ENCODE measurements around the gene MYH11.
"Not testable (repeated sequence)": the region's sequence is repeated elsewhere in the genome, so short reads cannot be mapped to it uniquely, and the experiment has no call there.

The MYH11 gene

DNA sequence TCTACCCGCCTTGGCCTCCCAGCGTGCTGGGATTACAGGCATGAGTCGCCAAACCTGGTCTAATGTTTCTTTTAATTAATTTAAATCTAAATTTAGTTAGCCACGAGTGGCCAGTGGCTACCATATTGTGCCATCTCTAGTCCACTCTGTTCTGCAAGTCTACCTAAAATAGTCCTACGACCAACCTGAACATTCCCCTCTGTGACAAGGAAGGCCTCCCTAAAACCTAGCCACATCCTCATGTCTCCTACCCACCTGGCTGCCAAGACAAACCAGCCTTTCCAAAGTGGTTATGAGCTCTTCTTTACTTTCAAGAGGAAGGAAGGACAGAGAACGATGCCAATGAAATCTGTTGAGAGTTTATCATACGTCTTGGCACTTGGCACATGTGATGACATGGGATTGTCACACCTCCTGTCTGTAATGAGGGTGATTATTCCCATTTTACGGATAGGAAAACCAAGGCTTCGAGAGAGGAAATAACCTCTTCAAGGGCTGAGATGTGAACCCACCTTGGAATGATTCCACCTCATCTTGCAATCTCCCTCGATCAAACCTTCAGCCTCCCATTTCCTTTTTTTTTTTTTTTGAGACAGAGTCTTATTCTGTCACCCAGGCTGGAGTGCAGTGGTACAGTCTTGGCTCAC is 19.7 kb downstream of the MYH11 start:
- DNase-seq: no peak

DNA sequence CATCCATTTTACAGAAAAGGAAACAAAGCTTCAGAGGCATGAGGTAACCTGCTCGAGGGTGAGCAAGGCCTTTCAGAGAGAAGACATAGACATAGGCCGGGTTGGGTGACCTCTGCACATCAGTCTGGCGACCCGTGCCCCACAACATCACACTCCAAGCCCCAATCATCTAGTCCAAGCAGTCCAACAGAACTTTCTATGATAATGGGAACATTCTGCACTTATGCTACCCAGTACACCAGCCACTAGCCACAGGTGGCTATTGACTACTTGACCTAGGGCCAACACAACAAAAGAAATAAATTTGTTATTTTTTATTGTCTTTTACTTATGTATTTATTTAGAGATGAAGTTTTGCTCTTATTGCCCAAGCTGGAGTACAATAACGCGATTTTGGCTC is 20.8 kb downstream of the MYH11 start:
- DNase-seq: no peak

DNA sequence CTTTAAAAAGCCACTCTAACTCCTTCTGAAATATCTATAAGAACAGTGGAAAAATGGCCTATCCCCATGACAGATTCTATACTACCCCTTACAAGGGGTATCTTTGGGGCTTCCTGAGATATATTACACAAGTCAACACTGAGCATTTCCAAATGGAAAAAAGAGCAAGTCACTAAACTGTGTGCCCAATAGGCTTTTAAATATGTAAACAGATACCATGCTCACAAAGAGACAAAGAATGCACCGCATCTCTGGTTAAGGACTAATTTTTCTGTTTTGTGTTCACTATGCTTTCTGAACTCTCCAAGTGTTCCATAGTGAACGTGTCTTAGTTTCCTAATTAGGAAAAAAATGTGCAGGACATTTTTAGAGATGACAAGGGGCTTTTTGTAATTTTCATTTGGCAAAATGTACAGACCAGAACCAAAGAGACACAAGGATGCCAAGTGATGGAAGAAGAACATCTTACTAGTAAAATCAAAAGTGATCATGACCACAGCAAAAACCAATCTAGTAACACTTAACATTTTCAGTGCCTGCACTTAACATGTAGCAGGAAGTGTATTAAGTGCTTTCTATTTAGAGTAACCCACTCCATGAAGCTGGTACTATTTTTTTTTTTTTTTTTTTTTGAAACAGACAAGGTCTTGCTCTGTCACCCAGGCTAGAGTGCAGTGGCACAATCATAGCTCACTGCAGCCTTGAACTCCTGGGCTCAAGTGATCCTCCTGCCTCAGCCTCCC is 21.5 kb downstream of the MYH11 start:
- DNase-seq: no peak

DNA sequence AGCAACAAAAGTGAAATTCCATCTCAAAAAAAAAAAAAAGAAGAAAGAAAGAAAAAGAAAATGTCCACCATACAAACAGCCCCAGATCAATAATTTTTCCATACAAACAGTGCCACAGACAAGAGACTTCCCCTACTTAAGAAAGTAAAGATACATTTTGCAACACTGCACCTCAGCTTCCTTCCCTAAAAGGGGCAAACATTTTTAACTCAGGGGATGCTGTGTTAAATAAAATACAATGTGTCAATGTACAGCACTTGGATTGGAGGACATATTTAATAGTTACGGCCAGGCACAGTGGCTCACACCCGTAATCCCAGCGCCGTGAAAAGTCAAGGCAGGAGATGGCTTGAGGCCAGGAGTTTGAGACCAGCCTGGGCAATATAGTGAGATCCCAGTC is 22.3 kb downstream of the MYH11 start:
- no peak for DNase-seq

DNA sequence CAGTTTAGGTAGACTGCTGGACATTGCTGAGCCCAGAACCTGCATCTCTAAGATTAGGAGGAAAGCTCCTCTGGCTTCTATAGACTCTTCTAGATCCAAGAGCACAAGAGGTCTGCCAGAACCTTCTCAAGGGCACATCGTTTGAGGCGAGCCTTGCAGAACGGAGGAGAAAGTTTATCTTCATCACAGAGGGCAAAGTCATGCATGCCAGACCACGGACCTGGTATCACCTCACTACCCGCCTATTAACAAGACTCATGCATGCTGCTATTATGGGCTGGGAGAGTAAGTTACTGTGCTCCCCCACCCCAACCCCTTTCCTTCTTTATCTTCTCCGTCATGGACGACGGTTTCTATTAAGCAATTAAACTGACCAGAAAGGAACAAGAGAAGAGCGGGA is 23.3 kb downstream of the MYH11 start:
- no peak for DNase-seq

DNA sequence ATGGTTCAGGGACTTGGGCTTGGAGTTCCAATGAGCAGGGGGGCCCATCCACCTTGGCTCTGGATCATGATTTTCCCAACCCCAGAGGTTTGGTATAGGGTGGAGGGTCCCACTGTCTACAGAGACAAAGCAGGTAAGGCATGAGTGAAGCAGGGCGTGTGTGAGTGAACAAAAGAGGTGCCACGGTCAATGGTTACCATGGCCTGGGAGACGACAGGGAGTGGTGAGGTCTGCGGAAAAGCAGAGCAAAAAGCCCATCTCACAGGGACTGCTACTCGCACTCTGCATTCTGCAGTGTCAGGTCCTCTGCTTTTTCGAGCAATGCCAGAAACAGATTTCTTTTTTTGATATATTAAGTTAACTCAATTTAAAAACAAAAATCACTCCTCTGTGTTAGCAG is 24.6 kb downstream of the MYH11 start:
- DNase-seq: no peak

DNA sequence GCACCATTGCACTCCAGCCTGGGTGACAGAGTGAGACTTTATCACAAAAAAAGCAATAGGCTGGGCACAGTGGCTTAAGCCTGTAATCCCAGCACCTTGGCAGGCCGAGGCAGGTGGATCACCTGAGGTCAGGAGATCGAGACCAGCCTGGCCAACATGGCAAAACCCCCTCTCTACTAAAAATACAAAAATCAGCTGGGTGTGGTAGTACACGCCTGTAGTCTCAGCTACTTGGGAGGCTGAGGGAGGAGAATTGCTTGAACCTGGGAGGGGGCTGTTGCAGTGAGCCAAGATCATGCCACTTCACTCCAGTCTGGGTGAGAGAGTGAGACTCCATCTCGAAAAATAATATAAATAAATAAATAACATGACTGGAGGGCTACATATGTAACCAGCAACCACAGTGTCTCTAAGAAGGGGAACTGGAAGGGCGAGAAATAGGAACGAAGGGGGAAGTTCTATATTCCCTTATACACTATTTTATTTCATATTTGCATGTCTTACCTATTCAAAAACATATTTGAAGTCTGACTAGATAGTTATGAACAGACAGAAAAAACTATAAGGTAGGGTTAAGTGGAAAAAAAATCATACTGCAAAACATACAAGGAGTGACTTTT is 25.9 kb downstream of the MYH11 start:
- no peak for DNase-seq

DNA sequence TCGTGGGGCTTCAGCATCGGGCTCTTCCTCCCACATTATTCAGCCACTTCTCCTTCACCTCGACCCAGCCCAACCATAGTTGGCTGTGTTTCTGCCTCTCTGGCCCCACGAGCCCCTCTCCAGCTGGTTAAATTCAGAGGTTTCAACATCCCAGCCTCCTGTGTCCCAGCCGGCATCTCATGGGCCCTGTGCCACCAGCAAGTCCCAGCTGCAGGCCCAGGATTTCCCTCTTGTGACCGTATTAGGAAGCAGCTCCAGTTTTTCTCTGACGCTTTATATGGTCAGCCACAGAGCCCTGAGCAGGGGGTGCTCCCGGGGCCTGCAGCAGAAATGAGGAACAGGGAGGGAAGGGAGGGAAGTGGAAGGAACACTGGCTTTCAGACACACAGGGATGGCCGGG is 27.4 kb downstream of the MYH11 start:
- DNase-seq: no peak

DNA sequence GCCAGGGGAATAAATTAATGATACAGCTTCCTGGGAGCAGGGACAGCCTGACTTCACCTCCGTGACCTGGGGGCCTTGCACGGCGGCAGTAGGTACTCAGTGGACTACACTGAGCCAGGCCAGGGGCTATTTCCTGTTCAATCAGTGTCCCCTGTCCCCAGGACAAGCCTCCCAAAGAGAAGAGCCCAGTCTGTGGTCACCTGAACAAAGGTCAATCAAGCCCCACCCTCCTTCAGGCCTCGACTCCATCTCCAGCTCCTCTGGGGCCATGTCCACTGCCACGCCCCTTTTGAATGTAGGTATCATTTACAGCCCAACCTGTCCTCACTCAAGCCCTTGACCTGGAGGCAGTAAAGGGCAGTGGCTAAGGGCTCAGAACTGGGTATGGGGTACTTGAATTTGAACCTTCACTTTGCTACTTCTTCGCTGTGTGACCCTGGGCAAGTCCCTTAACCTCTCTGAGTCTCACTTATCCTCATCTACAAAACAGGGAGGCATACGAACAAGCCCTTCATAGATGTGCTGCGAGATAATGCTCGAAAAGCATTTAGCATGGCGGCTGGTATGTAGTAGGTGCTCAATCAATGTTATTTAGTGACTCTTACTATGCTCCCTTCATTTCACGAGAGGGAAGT is 29.0 kb downstream of the MYH11 start:
- DNase-seq: no peak

DNA sequence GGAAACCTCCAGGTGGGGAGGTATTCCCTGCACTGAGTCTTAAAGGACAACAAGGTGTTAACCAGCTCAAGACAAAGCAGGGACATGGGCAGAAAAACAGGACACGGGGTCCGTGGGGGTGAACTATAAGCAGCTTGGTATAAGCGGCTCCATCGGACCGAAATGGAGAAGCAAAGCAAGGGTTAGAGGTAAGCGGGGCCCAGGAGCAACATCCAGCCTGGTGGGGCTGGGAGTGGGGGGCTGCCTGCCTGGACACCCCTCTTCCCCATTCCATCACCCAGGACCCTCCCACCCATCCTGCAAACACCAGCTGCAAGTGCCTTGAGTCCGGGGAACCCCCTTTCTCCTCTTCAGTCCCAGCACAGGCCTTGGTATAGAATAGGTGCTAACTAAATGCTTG is 29.5 kb downstream of the MYH11 start:
- no peak for DNase-seq

DNA sequence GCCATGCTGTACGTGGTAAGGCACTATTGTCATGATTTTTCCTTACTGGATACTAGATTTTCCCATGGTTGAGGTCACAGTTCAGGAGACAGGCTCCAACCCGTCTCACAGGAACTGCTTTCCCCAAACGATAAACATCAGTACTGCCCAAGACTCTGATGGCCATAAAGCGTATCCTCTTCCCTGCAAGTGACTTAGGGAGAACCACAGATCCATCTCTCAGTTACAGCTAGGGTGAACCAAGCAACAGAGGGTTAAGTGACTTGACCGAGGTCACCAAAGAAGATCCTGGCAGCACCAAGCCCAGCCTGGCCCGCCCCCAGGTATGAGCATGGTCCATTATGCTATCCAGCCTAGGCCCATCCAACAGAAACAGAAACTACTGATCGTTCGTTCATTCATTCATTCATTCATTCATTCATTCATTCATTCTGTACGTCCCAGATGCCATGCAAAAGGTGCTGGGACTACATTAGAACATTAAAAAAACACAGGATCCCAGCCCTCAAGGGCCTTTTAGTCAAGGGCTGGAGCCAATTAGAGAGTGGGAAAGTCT is 31.0 kb downstream of the MYH11 start:
- DNase-seq: no peak

DNA sequence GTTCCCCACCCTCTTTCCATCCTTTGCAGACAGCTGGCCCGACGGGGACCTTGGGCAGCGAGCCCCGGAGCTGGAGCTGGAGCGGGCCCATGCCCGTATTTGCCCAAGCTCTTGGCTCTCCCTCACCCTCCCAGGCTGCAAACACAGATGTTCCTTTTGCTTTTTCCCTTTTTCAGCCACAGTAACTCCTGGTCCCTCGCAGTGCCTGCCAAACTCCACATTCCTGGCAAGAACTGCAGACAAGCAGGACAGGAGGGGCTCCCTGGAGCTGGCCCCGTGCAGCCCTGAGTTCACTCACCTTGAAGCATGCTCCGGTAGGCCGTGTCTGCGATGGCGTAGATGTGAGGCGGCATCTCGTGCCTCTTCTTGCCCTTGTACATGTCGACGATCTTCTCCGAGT is 33.9 kb downstream of the MYH11 start:
- no peak for DNase-seq

DNA sequence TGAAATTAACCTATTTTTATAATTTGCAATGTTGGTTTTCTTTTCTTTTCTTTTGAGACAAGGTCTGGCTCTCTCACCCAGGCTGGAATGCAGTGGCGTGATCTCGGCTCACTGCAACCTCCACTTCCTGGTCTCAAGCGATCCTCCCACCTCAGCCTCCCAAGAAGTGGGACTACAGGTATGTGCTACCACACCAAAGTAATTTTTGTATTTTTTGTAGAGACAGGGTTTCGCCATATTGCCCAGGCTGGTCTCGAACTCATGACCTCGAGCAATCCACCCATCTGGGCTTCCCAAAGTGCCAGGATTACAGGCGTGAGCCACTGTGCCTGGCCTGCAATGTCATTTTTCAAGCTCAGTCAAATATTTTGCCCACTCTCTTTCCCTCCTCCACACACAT is 36.0 kb downstream of the MYH11 start:
- no peak for DNase-seq

DNA sequence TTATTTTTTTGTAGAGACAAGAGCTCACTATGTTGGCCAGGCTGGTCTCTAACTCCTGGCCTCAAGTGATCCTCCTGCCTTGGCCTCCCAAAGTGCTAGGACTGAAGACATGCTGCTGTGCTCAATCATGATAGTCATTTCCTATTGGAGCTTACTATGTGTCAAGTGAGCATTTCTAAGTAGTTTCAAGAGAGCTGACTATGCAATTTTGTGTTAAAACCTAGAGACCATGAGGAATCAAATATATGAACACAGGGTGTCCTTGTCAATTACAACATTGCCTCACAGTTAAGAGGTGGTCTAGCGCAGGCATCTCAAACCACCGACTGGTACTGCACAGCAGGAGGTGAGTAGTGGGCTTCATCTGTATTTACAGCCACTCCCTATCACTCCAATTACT is 37.8 kb downstream of the MYH11 start:
- DNase-seq: no peak

DNA sequence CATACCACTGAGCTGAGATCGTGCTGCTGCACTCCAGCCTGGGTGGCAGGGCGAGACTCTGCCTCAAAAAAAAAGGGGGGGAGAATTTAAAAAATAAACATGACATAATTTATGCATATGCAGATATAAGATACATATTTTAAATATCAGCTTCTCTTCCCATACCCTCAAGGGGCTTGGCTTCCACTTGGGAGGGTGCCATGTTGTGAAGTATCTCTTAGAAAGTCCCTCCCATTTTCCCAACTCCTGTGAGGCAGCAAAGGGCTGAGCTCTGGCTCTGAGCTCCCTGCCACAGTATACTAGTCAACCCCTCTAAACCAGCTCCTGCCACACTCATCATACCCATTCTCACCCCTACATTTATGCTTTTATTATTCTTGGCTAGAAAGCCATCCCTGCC is 39.4 kb downstream of the MYH11 start:
- no peak for DNase-seq

DNA sequence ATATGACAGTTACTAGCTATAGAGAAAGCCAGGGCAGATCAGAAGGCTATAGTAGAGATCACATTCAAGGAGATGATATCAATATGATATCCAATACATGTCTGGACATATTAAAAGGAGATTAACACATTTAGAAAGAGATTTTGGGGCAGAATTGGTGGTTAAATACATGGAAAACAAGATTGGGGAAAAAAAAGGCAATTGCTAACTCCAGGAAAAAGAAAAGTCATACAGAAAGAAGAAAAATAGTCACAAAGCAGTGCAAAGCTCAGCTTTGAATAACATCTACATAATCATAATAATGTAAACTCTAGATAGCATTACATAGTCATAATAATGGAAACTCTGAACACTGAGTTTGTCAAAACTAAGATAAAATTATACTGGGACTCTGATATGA is 40.6 kb downstream of the MYH11 start:
- no peak for DNase-seq

DNA sequence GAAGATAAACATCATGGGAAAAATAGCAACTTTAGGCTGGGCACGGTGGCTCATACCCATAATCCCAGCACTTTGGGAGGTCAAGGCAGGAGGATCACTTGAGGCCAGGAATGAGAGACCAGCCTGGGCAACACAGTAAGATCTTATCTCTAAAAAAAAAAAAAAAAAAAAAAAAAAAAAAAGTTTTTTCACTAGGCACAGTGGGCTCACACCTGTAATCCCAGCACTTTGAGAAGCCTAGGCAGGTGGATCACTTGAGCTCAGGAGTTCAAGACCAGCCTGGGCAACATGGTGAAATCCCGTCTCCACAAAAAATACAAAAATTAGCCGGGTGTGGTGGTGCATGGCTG is 44.5 kb downstream of the MYH11 start:
- not testable (repeated sequence) for DNase-seq

DNA sequence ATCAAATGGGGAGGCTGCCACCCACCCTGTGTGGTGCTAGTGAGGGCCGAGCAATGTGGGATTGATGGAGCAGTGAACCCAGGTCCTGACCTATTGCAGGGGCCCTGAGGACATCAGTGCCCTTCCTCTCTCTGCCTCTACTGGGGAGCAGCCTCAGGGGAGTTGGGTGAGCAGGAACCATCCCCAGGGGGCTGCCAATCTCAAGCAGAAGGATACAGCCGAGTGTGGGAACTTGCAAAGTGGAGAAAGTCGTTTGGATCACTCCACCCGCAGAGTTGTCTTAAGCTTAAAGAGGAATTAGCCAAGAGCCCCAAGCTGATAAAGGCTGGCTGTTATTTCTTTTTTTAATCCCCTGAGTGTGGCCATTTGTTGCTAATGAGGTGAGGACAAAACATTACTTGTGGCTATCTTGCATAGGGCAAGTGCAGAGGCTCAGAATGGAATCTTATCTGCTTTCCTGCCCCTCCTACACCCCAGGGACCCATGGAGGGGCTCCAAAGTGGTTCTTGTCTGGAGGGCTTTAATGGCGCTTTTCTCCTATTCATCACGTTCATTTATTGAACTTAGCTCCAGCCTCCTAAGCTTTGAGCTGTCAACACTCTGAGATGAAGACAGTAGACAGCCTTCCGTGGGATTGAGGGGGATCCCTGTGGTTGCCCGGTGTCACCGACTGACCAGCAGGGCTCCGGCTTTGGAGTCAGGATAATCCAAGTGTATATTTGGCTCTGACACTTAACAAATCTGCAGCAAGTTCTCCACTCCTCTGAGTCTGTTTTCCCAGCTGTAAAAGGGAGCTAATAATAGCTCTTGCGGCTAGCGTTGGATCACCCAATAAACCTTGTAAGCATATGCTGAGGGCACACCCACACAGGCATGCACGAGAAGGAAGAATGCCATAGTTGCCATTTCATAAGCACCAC is 45.1 kb downstream of the MYH11 start:
- no peak for DNase-seq

DNA sequence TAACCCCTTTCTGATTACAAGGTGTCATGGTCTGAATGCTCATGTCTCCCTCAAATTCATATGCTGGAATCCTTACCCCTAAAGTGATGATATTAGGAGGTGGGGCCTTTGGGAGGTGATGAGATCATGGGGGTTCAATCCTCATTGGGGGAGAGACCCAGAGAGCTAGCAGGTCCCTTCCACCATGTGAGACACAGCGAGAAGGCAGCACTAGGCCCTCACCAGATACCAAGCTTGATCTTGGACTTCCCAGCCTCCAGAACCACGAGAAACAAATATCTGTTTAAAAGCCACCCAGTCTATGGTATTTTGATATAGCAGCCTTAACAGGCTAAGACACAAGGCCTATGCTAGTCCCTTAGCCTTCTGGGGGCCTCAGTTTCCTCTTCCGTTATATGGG is 45.9 kb downstream of the MYH11 start:
- no peak for DNase-seq

DNA sequence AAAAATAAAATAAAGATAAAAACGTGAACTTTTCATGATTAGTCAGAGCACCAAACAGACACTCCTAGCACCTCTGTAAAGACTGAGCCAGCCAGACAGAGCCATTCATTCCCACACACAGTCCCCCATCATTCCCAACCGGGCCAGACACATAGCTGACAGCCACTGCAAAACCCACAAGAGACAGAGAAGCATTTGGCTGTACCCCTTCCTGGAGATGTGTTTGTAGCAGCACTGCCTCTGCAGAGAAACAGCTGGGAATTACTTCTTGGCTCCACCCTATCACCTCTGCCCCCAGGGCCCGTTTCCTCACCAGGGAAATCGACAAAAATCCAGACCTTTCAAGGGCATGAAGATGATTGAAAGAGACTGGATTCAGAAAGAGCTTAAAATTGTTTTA is 46.4 kb downstream of the MYH11 start:
- no peak for DNase-seq

DNA sequence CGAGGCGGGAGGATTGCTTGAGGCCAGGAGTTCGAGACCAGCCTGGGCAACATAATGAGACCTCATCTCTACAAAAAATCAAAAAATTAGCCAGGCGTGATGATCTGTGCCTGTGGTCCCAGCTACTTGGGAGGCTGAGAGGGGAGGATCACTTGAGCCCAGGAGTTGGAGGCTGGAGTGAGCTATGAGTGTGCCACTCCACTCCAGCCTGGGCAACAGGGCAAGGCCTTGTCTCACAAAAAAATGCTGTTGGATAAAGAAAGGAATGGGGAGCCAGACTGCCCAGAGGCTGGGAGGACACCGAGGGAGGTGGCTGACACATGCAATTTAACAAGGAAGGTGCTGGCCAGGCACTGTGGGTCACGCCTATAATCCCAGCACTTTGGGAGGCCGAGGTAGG is 47.5 kb downstream of the MYH11 start:
- not testable (repeated sequence) for DNase-seq

DNA sequence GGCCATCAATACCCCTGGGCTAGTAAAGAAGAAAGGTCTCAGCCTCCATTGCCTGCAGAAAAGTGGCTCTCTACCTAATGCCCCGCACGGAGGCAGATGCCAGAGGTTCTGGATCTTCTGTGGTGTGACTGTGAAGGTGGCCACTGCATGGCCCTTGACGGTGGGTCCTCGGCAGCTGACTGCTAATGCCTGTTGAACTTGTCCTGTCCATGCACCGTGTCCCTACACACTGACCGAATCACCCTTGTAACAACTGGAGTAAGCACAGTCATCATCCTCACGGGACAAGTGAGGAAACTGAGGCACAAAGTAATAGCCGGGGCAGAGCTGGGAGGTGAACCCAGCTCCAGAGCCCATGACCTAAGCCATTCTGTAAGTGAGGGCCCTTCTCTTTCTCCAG is 48.8 kb downstream of the MYH11 start:
- DNase-seq: no peak

DNA sequence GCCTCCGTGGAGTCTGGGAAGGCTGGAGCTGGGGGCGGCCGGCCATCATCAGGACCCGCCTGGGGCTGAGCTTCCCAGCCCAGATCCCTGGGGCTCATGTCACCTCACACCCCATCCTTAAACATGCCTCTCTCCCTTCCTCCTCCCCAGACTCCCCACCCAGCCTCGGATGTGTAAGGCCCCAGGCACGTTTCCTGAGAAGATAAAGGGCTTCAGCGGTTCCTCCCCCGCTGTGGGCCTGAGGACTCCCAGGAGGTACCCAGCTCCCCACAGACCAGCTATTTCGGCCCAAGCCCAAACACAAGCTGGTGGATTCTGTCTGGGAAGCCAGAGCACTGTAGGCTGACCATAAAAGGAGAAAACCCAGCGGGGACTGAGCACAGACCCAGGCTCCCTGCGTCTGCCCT is 49.2 kb downstream of the MYH11 start:
- no peak for DNase-seq
